SK-N-SH treated with all-trans-retinoic acid at 6 μM for 48 hours (cell line): ENCODE results near the gene FARS2.

Source experiments
- ATAC-seq: fragments of 200-7000 bp; cut with Tn5 transposase; 3 replicates; pipeline ENCODE4 v1.9.1; 2020; ENCODE audit warnings: mild to moderate bottlenecking, moderate library complexity
- CSDC2 ChIP-seq: fragments of 250-450 bp; sonication (Bioruptor Pico); IDR thresholded peaks from 2 replicates; pipeline ENCODE4 v1.5.0; 2020; ENCODE audit warnings: mild to moderate bottlenecking, moderate library complexity
- CSRNP3 ChIP-seq: fragments of 250-450 bp; sonication (Bioruptor Pico); IDR thresholded peaks from 2 replicates; pipeline ENCODE4 v1.5.1; 2021; ENCODE audit warnings: mild to moderate bottlenecking, moderate library complexity
- ESRRG ChIP-seq: fragments of 250-450 bp; sonication (Bioruptor Pico); IDR thresholded peaks from 2 replicates; pipeline ENCODE4 v1.6.1; 2021; ENCODE audit warnings: mild to moderate bottlenecking
- GLIS3 ChIP-seq: fragments of 250-450 bp; sonication (Bioruptor Pico); IDR thresholded peaks from 2 replicates; pipeline ENCODE4 v1.5.0; 2020; ENCODE audit warnings: mild to moderate bottlenecking, moderate library complexity
- ISL1 ChIP-seq: fragments of 250-450 bp; sonication (Bioruptor Pico); IDR thresholded peaks from 2 replicates; pipeline ENCODE4 v2.1.2; 2022; ENCODE audit warnings: mild to moderate bottlenecking, moderate library complexity
- OSR1 ChIP-seq: fragments of 250-450 bp; sonication (Bioruptor Pico); IDR thresholded peaks from 2 replicates; pipeline ENCODE4 v1.8.0; 2022; ENCODE audit warnings: moderate library complexity, mild to moderate bottlenecking, inconsistent platforms
- PATZ1 ChIP-seq: fragments of 250-450 bp; sonication (Bioruptor Pico); IDR thresholded peaks from 2 replicates; pipeline ENCODE4 v1.8.0; 2020; ENCODE audit warnings: mild to moderate bottlenecking, moderate library complexity, borderline replicate concordance
- PPARA ChIP-seq: fragments of 250-450 bp; sonication (Bioruptor Pico); IDR thresholded peaks from 2 replicates; pipeline ENCODE4 v1.5.0; 2020; ENCODE audit warnings: mild to moderate bottlenecking, borderline replicate concordance
- RARB ChIP-seq: fragments of 250-450 bp; sonication (Bioruptor Pico); IDR thresholded peaks from 2 replicates; pipeline ENCODE4 v1.8.0; 2021; ENCODE audit warnings: mild to moderate bottlenecking, moderate library complexity
- SNAI2 ChIP-seq: fragments of 250-450 bp; sonication (Bioruptor Pico); IDR thresholded peaks from 2 replicates; pipeline ENCODE4 v1.5.0; 2020; ENCODE audit warnings: mild to moderate bottlenecking, moderate library complexity
- TCF4 ChIP-seq: fragments of 250-450 bp; sonication (Bioruptor Pico); IDR thresholded peaks from 2 replicates; pipeline ENCODE4 v1.8.0; 2021; ENCODE audit warnings: mild to moderate bottlenecking, moderate library complexity, borderline replicate concordance
- TSHZ2 ChIP-seq: fragments of 250-450 bp; sonication (Bioruptor Pico); IDR thresholded peaks from 2 replicates; pipeline ENCODE4 v1.5.0; 2020; ENCODE audit warnings: mild to moderate bottlenecking, moderate library complexity
- ZC3H10 ChIP-seq: fragments of 250-450 bp; sonication (Bioruptor Pico); IDR thresholded peaks from 2 replicates; pipeline ENCODE4 v1.5.1; 2021; ENCODE audit warnings: mild to moderate bottlenecking, moderate library complexity
- ZFP3 ChIP-seq: fragments of 250-450 bp; sonication (Bioruptor Pico); IDR thresholded peaks from 2 replicates; pipeline ENCODE4 v1.5.0; 2020; ENCODE audit warnings: mild to moderate bottlenecking, moderate library complexity
- ZNF565 ChIP-seq: fragments of 450-650 bp; formaldehyde crosslinking; conservative IDR thresholded peaks from 2 replicates; pipeline ENCODE4 v1.5.0; 2020; ENCODE audit warnings: low read depth, mild to moderate bottlenecking, moderate library complexity
- ZNF70 ChIP-seq: fragments of 450-650 bp; formaldehyde crosslinking; IDR thresholded peaks from 2 replicates; pipeline ENCODE4 v1.5.0; 2020; ENCODE audit warnings: mild to moderate bottlenecking, moderate library complexity
- ZNF8 ChIP-seq: fragments of 450-650 bp; formaldehyde crosslinking; IDR thresholded peaks from 2 replicates; pipeline ENCODE4 v1.5.0; 2020; ENCODE audit warnings: mild to moderate bottlenecking, moderate library complexity
- TF ChIP-seq, protein P1 (sequence below): fragments of 250-450 bp; sonication (Bioruptor Pico); IDR thresholded peaks from 2 replicates; pipeline ENCODE4 v1.5.1; 2020; ENCODE audit warnings: low read depth, mild to moderate bottlenecking, moderate library complexity

FARS2 gene

GRCh38 chr6:5771759-5772390 is 510.6 kb downstream of the FARS2 start:
- no peak for TF ChIP-seq SNAI2 (CRISPR knock-in tag)
- no peak for ATAC-seq

DNA sequence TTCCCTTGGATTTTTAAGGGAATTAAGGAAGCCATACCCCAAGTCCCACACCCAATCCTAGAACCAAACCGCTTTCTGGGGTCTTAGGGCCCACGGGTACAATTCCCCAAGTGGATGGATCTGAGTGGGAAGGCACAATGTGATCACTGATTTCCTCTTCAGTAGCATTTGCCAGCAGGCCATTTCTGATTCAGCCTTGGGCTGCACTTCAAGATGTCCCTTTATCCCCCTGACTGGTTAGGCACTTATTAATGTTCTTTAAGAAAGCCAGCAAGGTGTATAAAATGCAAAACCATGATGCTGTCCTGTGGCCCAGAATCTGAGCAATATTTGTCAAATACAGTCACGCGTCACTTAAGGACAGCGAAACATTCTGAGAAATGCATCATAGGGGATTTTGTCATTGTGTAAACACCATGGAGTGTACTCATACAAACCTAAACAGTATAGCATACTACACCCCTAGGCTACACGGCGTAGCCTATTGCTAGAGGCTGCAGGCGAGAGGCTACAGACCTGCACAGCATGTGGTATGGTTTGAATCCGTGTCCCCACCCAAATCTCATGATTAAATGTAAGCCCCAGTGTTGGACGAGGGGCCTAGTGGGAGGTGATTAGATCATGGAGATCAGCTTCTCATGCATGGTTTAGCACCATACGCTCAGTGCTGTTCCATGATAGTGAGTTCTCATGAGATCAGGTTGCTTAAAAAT is 511.3 kb downstream of the FARS2 start:
- no peak for TF ChIP-seq ISL1 (CRISPR knock-in tag)
- no peak for ATAC-seq

GRCh38 chr6:5776104-5776503 is 514.8 kb downstream of the FARS2 start:
- no peak for ATAC-seq
- TF ChIP-seq PATZ1 = no peak
- TF ChIP-seq, protein P1, sequence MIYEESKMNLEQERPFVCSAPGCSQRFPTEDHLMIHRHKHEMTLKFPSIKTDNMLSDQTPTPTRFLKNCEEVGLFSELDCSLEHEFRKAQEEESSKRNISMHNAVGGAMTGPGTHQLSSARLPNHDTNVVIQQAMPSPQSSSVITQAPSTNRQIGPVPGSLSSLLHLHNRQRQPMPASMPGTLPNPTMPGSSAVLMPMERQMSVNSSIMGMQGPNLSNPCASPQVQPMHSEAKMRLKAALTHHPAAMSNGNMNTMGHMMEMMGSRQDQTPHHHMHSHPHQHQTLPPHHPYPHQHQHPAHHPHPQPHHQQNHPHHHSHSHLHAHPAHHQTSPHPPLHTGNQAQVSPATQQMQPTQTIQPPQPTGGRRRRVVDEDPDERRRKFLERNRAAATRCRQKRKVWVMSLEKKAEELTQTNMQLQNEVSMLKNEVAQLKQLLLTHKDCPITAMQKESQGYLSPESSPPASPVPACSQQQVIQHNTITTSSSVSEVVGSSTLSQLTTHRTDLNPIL = no peak
- no peak for TF ChIP-seq ZFP3 (CRISPR knock-in tag)
- TF ChIP-seq ZC3H10 (CRISPR knock-in tag) = no peak
- TF ChIP-seq TCF4 (CRISPR knock-in tag) = no peak
- TF ChIP-seq PPARA = no peak
- no peak for TF ChIP-seq ESRRG (CRISPR knock-in tag)
- no peak for TF ChIP-seq CSDC2 (CRISPR knock-in tag)
- TF ChIP-seq RARB (CRISPR knock-in tag) = no peak
- TF ChIP-seq TSHZ2 (CRISPR knock-in tag) = no peak
- TF ChIP-seq CSRNP3 (CRISPR knock-in tag) = no peak
- TF ChIP-seq ZNF70 (CRISPR knock-in tag) = no peak
- no peak for TF ChIP-seq SNAI2 (CRISPR knock-in tag)
- no peak for TF ChIP-seq ZNF8 (CRISPR knock-in tag)
- no peak for TF ChIP-seq GLIS3 (CRISPR knock-in tag)
- TF ChIP-seq, all 23 proteins: peak for 0

GRCh38 chr6:5776706-5777390 is 515.5 kb downstream of the FARS2 start:
- ATAC-seq = no peak
- TF ChIP-seq, protein P1 = no peak
- no peak for TF ChIP-seq ZNF8 (CRISPR knock-in tag)
- TF ChIP-seq GLIS3 (CRISPR knock-in tag) = no peak
- TF ChIP-seq RARB (CRISPR knock-in tag) = no peak
- TF ChIP-seq ZC3H10 (CRISPR knock-in tag) = no peak
- no peak for TF ChIP-seq ESRRG (CRISPR knock-in tag)
- no peak for TF ChIP-seq ZNF565 (CRISPR knock-in tag)
- TF ChIP-seq ZNF70 (CRISPR knock-in tag) = no peak
- no peak for TF ChIP-seq OSR1 (CRISPR knock-in tag)
